ENCODE data around the gene SPTB.
"Not testable (repeated sequence)": the region's sequence is repeated elsewhere in the genome, so short reads cannot be mapped to it uniquely, and the experiment has no call there.

SPTB gene

DNA sequence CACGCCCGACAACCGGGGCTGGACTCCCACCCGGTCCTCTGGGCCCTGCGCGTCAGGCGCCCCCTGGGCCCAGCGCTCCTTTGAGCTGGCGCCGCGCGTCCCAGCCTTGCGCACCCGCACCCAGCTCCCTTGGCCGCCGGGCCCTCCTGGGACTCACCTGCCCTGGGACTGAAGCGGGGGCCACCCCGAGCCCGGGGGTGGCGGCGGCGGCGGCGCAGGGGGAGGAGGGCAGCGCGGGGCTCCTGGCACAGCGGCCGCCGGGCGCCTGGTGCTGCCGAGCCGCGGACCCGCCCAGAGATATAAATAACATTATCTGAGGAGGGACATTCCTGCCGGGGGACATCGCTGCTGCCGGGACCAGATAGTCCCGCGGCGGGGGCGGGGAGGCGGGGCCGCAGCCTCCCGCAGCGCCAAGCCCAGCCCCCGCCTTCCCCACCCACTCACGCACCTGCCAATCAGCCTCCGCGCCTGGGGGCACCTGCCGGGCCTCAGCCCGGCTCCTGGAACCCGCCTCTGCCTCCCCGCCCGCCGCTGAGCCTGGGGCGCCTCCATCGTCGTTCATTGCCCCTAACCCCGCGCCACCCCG lies at the start of gene SPTB:
Gene SPTB (minus strand): TSS at position 273 of the 586 bp plus-strand sequence. CDS start 56,813 bp downstream, outside the sequence.
- peak; percentile 47 for DNase-seq

DNA sequence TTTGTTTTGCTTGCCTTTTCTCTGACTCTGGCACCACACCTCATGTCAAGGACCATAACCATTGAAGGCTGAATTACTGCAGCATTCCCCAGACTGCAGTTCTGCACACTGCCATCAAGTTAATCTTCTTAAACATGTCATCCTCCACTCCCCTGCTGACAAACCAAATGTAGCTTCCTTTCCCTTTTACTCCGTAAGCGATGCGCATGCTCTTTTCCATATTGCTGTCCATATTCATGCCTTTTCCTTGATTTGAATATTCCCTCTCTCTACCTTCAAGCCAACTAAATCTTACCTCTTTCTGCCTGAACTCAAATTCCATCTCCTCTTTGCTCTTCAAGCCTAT lies 49.3 kb upstream of the SPTB start:
- DNase-seq, result no peak

DNA sequence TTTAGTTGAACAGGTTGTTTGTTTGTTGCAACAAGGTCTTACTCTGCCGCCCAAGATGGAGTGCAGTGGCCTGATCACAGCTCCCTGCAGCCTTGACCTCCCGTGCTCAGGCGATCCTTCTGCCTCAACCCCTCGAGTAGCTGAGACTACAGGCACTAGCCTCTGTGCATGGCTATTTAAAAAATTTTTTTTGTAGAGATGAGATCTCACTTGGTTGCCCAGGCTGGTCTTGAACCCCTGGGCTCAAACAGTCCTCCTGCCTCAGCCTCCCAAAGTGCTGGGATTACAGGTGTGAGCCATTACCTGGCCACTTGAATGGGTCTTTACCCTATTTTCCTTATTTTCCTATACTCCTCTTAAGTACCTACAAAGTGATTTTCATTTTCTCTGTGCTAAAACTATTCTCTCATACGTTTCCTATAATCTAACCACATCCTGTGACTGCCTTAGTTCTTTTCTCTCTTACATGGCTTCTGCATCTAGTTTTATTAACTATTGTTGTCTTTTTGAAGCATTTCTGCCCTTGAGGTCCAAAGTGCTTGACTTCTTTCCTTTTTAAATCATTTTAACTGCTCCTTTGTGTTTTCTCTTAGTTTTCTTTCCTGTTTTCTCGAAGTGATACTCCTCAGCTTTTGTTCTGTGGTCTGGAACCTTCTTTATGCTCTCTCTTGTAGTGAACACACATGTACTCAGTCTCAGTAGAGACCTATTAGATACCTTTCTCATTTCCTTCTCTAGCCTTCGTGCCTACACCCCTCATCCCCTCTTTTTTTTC lies 48.7 kb upstream of the SPTB start:
- DNase-seq, result no peak

DNA sequence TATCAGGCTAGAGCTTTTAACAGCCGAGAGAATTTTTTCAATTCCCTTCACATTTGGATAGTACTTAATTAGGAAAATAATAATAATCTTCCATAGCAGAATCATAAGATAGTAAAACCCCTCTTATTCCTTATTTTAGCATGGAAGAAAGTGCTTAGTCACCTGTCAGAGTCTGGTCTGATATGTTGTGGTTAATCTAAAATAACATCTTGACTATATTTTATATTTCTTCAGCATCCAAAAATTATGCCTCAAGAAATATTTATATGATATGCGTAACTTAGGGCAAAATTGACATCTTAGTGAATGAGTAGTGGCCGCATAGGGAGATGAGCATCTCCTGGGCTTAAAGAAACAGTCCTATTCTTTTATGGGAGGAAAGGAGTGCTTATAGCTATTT lies 47.3 kb upstream of the SPTB start:
- DNase-seq, result no peak

DNA sequence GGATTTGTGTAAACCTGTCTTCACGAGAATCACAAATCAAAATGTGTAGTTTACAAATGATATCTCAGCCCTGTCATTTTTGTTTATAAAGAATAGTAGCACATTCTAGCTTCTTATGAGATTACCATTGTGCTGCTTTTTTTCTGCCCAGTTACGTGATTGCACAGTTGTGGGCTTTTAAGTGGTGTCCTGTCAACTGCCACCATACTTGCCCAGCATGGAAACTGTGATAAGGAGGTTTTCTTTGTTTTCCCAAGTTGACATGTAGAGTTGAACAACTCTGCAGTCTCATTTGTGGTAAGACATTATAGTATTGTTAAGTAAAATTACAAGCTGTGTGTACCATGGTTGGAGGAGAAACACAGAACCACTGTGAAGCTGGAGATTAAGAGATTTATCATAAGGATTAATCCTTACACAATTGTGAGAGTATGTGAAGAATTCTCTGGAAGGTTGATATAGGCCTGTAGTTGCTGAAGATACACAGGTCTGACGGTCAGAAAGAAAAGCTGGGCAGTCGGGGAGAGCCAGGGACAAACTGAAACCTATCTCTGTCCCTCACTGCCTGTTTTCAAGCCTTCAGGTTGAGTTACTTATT lies 46.8 kb upstream of the SPTB start:
- no peak for DNase-seq

DNA sequence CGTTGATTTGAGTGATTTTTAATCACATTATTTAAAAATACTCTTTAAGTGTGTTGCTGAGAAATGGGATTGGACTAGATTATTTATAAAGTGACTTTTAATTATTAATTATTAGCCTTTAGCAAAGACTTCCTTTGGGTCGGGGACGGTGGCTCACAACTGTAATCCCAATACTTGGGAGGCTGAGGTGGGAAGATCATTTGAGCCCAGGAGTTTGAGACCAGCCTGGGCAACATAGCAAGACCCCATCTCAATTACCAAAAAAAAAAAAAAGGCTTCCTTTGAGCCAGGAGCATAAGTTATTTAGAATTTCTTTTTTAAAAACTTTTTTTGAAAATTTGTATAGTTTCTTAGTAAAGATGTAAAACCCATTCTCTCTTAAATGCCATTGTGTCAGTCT lies 43.3 kb upstream of the SPTB start:
- DNase-seq, result no peak

DNA sequence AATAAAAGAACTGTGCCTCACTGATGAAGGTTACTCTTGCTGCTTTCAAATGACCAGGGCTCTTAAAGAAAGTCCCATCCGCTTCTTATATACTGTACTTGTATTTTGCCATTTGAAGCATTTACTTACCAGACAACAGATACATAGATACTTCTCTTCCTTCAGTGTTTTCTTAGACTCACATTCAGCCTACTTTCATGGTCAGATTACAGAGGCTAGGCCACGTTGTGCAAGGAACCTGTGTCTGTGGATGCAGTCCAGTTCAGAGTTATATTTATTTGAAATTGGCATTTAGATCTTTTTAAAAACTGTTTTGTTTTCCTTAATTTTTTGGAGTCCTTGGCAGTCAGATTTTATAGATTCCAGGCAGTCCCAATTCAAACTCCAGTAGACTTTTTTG lies 40.8 kb upstream of the SPTB start:
- DNase-seq, result no peak

DNA sequence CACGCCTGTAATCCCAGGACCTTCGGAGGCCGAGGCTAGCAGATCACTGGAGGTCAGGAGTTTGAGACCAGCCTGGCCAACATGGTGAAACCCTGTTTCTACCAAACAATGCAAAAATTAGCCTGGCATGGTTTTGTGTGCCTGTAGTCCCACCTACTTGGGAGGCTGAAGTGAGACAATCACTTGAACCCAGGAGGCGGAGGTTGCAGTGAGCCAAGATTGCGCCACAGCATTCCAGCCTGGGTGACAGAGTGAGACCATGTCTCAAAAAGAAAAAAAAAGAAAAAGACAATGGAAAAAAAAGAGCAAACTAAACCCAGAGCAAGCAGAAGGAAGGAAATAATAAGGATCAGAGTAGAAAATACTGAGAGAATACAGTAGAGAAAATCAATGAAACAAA lies 39.9 kb upstream of the SPTB start:
- no peak for DNase-seq

DNA sequence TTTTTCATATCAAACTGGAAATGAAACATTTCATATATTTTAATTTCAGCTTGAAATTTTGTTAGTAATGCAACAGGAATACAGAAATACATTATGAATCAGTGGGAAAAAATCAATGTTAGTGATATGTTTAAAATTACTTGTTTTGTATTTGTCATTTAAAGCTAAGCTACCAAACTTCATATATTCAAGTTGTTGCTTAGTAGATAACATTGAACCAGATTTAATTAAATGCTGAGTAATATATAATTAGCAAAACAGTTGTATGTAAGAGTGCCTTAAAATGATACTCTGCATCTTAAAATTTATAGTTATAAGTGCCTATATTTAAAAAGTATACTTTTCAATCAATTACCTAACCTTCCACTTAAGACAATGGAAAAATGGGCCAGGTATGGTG lies 39.5 kb upstream of the SPTB start:
- no peak for DNase-seq

DNA sequence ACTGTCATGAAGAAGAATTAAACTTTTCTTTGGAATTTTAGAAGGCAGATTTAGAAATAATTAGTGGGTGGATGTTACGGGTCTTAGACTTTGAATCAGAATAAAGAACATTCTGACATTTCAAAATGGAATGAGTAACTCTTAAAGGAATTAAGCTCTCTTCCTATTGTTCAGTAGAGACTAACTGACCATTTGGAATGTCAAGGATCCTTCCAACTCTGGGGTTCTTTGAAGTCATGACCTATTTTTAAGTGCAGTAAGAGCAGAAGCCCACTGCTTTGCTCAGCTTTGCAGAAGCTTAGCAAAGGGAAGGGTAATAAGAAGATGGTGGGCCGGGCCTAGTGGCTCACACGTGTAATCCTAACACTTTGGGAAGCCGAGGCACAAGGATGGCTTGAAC lies 38.5 kb upstream of the SPTB start:
- no peak for DNase-seq

DNA sequence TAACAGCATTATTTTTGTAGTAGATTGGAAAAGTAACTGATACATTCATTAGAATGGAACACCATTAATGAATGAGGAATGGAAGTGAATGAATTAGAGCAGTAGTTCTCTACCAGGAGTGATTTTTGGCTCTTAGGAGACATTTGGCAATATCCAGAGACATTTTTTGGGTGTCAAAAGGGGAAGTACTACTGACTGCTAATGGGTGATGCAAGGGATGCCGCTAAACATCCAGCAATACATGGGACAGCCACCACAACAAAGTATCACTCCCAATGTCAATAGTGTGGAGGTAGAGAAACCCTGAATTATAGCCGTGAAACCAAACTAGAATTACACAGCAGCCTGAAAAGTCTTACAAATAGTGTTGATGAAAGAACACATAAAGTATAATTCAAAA lies 36.1 kb upstream of the SPTB start:
- no peak for DNase-seq

DNA sequence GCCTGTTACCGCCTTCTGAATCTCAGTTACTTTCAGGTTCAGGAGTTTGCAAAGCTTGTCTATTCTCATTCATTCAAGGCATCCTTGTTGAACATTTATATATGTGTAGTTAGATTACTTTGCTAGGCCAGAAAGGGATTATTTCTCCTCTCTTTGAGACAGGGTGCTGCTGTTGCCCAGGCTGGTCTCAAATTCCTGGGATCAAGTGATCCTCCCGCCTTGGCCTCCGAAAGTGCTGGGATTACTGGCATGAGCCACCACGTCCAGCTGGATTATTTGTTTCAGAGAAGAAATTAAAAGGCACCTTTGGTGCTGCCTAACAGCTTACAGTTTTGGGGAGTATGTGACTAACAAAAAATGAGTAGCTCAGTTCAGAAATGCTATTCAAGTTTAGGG lies 35.3 kb upstream of the SPTB start:
- DNase-seq, result no peak

DNA sequence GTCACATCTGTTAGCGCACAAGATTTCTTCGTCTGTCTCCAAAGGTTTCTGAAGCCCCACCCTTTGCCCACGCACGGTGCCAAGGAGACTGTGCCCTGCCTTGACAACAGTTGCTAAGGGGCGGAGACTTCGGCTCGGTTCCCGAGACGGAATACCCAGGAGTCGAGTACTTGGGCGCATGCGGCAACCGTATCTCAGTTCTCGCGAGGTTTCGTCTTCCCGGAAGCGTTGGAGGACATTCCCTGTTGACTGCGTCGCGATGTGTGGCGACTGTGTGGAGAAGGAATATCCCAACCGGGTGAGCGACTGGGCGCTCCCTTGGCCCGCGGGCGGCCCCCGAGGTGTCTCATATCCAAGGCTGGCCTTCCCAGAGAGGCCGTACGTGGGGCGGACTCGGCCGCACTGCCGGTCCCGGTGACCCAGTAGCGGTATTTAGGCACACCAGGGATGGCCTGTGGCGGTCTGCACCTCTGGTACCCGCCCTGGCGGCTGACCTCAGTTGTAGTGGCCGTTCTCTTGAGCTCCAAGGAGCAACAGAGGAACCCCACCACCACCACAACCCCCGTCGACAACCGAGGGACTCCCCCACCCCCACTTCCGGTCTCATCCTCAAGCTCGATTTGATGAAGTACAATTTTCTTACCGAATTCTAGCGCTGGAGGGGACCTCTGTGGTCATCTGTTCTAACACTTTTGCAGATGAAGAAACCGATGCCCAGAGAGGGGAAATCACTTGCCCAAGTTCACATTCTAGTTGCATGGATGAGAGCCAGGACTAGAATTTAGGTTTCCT lies 34.7 kb upstream of the SPTB start, which contains the start of gene CHURC1:
Gene CHURC1 (plus strand): TSS at position 219 of the 792 bp plus-strand sequence. CDS start 41 bp downstream, at position 260.
- peak; percentile 96 for DNase-seq

DNA sequence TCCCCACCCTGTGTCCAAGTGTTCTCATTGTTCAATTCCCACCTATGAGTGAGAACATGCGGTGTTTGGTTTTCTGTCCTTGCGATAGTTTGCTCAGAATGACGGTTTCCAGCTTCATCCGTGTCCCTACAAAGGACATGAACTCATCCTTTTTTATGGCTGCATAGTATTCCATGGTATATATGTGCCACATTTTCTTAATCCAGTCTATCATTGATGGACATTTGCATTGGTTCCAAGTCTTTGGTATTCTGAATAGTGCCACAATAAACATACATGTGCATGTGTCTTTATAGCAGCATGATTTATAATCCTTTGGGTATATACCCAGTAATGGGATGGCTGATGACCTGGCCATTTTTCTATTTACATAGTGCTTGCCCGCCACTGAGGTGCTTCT lies 33.8 kb upstream of the SPTB start:
- not testable (repeated sequence) for DNase-seq

DNA sequence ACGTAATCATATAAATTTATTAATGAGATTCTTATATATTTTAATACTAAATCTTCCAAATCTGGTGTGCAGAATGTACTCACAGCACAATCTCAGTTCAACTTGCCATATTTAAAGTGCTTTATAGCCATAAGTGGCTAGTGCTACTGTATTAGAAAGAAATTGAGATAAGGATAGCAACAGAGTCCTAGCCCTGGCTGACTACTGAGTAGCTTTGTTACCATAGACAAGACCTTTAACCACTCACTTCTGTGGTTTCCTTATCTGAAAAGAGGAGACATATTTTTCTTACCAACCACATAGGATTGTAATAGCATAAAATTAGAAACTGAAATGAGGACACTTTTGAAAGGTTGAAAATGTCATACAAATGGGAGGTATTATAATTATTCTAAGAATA lies 32.6 kb upstream of the SPTB start:
- no peak for DNase-seq

DNA sequence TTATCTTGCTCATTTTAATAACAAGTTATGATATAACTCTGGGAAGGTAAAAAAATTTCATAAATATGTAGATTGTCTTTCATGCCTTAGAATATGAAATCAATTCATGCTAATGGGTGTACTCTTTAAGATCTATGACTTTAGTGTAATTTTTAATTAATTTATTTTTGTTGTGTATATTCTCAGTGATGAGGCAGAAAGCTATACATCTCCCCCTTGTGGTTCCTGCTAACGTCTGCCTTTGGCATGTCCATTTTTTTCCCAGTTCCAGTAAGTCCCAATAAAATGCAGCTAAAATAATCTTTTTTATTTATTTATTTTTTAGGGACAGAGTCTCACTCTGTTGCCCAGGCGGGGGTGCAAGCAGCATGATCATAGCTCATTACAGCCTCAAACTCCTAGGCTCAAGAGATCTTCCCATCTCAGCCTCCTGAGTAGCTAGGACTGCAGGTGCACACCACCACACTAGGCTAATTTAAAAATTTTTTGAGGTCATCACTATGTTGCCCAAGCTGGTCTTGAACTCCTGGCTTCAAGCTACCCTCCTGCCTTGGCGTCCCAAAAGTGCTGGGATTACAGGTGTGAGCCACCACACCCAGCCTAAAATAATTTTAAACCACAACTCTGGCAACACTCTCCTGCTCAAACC lies 31.3 kb upstream of the SPTB start:
- DNase-seq, result peak; percentile 6

DNA sequence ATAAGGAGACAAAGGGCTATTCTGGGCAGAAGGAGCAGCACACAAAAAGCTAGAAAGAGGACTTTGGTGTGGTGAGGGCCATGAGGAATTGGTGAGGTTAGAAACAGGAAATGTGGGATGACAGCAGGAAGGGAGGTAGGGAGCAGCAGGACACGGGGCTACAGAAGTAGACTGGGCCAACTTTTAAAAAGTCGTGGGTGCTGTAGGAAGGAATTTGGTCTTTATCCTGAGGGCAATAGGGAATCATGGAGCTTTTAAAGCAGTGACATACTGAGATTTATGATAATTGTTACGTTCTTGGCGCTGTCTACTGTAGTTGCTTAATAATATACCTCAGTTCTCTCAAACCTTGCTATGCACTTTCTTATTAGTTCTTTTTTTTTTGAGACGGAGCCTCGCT lies 26.3 kb upstream of the SPTB start:
- no peak for DNase-seq

DNA sequence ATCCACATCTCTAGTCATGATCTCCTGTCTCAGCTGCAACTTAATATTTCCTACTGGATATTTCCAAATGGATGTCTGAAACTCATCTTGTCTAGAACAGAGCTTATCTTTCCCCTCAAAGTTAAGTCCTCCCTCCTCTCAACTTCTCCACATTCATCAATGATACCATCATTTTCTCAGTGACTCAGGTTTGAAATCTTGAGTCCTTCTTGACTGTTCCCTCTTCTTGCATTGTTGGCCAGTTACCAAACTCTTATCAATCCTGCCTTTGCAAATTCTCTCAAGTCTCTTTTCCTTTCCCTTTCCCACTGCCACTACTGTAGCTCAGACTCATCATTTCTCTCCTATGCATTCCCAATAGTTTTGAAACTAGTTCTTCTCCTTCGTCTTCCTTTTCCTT lies 20.3 kb upstream of the SPTB start:
- no peak for DNase-seq

DNA sequence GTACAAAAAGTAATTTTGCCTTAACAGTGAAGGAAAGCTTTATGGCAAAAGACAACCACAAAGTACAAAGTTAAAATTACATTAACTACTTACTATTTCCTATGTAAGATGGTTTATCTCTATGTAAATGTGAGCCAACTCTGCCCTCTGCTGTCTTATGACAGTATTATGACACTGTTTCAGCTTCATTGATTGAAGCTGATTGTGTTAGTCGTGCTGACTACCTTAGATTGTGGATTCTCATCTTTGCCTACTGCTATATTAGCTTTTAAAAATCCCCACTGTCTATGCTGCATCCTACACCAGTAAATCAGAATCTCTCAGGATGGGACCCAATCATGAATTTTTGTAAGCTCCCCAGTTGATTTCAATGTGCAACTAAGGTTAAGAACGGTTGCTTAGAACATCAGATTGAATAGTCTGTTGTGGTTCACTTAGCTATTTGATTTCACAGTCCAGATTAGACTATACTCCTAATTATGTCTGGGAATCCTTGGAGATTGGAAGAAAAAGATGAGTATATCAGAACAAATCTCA lies 12.2 kb upstream of the SPTB start:
- peak; percentile 62 for DNase-seq

DNA sequence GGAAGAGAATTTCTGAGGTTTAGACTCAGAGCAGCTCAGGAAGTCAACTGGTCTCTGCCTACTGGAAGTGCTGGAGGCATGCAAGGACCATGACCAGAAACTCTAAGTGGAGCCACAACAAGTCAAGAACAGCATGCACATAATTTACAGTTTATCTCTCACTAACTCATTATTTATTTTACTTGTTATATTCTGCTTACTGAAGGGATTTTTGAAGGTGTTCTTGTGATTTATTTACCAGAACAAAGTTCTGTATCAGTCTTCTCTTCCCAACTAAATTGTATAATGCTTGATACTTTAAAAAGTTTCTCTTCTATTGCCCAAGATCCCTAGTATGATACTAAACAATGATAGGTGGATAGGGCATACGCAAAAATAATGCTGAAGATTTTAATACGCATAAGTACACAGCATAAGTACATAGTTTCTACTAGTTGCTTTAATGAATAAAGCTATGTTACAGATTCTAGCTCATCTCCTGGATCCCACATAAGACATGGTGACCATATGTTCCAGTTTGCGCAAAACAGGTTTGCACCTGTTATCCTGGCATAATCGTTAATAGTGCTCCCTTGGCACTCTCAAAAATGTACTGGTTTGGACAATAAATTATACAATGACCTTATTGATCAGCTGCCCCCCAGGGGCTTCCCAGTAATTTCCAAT lies 11.6 kb upstream of the SPTB start:
- no peak for DNase-seq

DNA sequence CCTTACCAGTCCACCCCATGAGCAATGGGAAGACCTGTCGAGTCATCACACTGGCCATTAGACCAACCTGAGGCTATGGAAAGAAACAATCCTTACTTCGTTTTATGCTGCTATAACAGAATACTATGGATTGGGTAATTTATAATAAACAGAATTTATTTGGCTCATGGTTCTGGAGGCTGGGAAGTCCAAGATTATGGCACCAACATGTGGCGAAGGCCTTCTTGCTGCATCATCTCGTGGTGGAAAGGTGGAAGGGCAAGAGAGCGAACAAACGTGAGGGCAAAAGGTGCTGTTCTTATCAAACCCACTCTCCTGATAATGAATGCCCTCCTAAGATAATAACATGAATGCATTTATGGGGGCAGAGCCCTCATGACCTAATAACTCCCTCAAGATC lies 9.6 kb upstream of the SPTB start:
- DNase-seq, result no peak

DNA sequence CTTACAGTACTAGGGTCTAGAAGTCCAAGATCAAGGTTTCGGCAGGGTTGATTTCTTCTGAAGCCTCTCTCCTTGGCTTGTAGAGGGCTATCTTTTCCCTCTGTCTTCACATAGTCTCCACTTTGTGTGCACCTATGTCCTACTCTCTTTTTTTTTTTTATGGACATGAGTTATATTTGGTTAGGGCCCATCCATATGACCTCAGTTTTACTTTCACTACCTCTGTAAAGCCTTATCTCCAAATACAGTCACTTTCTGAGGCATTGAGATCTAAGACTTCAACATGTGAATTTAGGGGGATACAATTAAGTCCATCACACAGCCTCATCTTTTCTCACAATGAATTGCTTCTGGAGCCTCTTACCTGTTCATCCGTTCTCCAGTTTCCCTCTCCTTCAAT lies 5.9 kb upstream of the SPTB start:
- DNase-seq, result no peak

Measured in NCI-H526 treated with DMSO at 0.1 percent for 48 hours (cell line).